HG03469 (cell line): ENCODE results near the gene NUP43.
"Not testable (repeated sequence)": the region's sequence is repeated elsewhere in the genome, so short reads cannot be mapped to it uniquely, and the experiment has no call there.

ENCODE experiments used
- ATAC-seq: cut with Tn5 transposase; IDR thresholded peaks from one replicate; pipeline ENCODE4 v1.9.1; 2021; ENCODE audit warnings: mild to moderate bottlenecking, moderate library complexity, moderate number of reproducible peaks; ENCODE audit not compliant: unreplicated experiment

NUP43 gene, protein sequence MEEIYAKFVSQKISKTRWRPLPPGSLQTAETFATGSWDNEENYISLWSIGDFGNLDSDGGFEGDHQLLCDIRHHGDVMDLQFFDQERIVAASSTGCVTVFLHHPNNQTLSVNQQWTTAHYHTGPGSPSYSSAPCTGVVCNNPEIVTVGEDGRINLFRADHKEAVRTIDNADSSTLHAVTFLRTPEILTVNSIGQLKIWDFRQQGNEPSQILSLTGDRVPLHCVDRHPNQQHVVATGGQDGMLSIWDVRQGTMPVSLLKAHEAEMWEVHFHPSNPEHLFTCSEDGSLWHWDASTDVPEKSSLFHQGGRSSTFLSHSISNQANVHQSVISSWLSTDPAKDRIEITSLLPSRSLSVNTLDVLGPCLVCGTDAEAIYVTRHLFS

DNA sequence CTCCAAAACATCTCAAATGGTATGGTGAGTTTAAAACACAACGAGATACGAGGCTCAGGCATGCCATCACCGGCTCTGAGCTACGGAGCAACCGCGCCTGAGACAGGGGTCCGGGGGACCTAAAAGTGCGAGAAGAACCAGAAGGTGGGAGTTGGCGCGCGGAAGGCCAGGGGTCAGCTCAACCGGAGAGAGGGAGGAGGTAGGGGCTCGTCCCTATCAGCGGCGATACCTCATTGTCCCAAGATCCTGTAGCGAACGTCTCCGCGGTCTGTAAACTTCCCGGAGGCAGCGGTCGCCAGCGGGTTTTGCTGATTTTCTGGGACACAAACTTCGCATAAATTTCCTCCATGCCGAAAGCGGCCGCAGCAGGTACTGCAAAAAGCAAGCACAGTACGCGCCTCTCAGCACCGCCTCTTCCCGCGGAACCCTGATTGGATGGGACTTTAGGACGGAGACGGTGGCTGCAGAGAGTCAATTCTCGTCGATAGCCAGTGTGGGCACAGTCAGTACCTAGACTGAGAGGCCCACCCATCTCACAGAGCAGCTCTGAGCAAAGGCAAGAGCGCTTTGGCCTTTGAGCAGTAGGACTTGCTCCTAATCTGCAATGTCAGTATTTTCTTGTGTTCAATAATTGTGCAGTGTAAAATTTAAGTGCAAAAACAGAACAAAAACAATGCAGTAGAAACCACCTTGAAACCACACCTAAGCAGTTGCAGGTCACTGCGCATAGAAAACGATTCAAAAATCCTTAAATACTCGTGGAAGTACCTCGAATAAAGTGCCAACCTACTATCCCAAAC, at the start of gene NUP43:
Gene NUP43 (minus strand): TSS at position 383 of the 800 bp plus-strand sequence. CDS start 34 bp downstream, at position 349.
- ATAC-seq, result peak; percentile 50

GRCh38 chr6:149783551-149783950, 37.2 kb upstream of the NUP43 start:
- no peak for ATAC-seq

GRCh38 chr6:149782337-149782736, 36.0 kb upstream of the NUP43 start:
- ATAC-seq, result no peak

DNA sequence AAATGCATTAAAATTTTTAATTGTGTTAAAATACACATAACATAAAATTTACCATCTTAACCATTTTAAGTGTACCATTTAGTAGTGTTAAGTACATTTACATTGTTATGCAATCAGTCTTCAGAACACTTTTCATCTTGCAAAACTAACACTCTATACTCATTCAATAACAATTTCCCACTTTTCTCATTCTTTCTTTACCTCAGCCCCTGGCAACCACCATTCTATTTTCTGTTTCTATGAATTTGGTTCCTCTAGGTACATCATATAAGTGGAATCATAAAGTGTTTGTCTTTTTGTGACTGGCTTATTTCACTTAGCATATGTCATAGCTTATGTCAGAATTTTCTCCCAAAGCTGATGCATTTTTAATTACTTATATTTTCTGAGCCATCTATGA, 35.4 kb upstream of the NUP43 start:
- no peak for ATAC-seq

DNA sequence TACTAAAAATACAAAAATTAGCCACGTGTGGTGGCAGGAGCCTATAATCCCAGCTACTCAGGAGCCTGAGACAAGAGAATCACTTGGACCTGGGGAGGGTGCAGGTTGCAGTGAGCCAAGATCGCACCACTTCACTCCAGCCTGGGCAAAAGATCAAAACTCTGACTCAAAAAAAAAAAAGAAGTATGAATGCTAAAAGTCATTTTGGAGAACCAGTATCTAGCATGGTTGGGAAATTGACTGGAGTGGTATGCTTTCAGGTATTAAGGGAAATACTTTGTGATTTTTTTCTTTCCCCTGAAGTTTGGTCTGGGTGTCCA, 33.3 kb upstream of the NUP43 start:
- ATAC-seq, result no peak

GRCh38 chr6:149777624-149778023, 31.3 kb upstream of the NUP43 start:
- no peak for ATAC-seq

DNA sequence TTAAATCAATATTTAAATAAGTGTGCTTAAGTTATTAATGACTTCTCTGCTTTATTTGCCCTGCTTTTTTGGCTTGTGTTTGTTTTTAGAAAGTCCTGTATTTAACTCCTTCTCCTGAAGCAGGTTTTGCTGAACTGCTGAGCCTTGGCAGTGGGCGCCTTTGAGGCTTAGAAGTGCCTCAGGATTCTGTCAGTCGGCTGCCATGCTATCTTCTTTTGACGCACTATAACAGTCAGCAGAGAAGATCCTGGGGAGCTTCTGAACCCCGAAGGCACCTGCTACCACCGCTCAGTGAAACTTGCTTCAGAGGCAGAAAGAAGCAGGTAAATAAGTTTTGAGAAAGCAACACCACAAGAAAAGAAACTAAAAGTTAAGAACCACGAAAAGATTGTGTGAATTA, 25.6 kb upstream of the NUP43 start:
- no peak for ATAC-seq

DNA sequence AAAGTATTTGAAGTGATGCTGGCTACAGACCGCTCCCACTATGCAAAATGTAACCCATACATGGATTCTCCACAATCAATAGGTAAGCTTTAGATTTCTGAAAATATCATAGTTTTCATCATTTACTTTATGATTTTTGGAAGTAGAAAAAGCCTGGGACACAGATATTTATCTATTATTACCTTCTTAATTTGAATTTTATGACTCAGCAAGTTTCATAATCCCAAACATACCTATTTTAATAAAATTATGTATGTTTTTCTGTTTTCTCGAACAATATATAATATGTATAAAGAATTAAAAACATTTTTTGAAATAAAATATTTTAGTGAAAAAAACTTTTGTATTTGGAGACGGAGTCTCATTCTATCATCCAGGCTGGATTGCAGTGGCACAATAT, 24.9 kb upstream of the NUP43 start:
- ATAC-seq, result no peak

DNA sequence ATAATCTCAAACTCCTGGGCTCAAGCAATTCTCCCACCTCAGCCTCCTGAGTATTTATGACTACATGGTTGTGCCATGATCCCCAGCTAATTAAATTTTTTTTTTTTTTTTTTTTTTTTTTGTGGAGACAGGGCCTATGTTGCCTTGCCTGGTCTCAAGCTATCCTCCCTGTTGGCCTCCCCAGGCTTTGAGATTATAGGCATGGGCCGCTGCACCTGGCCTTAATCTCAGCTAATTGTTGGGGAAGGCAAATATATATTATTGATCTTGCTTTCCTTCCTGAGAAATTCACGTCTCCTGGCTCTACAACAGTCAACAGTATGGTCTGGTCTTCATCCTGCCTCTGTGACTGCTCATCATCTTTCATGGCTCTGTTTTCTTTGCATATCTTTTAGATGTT, 23.3 kb upstream of the NUP43 start:
- ATAC-seq, result no peak

DNA sequence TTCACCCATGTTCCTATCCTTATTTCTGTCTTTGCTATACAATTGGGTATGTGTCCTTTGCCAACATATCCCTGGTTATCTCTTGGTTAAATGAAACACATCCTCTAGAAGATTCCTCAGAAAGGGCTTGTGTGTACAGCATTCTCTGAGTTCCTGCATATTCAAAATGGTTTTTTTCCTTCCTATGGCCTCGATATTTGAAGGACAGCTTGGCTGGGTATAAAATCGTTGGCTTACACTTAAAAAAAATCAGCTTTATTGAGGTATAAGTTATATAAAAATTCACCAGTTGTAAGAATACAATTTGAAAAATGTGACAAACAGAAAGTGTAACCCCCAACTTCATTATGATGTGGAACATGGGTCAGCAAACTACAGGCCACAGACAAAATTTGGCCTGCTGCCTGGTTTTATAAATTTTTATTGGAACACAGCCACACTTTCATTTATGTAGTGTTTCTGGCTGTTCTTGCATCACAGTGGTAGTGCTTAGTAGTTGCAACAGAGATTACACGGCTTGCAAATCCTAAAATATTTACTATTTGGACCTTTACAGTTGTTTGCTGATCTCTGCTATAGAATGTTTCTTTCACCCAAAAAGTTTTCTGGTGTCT, 19.9 kb upstream of the NUP43 start:
- no peak for ATAC-seq

DNA sequence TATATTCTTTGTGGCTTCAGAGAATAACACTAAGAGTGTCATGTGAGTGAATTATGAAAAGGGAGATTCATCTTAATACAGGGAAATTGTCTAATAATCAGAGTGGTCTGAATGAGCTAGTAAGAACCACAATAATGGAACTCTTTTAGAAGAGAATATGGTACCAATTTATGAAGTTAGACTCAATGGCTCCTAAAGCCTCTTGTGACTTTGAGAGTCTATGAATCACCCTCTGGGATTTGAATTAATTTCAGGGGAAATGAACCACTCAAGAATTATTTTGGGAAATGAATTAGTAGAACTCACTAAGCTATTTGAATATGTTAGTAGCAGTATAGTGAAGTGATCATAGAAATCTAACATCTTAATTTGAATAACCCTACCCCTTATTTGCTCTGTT, 17.5 kb upstream of the NUP43 start:
- no peak for ATAC-seq

- ATAC-seq, result peak; percentile 98
Observed at GRCh38 chr6:149761438-149761837, 15.1 kb upstream of the NUP43 start.

DNA sequence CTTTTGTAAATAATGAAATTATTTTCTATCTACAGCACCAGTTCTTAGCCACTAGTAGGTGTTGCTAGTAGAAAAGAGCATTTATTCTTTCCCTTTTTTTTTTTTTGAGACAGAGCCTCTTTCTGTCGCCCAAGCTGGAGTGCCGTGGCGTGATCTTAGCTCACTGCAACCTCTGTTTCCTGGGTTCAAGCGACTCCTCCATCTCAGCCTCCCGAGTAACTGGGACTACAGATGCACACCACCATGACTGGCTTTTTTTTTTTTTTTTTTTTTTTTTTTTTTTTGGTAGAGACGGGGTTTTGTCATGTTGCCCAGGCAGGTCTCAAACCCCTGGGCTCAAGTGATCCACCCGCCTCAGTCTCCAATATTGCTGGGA, 9.9 kb upstream of the NUP43 start:
- ATAC-seq, result no peak

GRCh38 chr6:149755300-149756260, 9.3 kb upstream of the NUP43 start:
- peak; percentile 63 for ATAC-seq

GRCh38 chr6:149754548-149754947, 8.2 kb upstream of the NUP43 start:
- ATAC-seq, result no peak

DNA sequence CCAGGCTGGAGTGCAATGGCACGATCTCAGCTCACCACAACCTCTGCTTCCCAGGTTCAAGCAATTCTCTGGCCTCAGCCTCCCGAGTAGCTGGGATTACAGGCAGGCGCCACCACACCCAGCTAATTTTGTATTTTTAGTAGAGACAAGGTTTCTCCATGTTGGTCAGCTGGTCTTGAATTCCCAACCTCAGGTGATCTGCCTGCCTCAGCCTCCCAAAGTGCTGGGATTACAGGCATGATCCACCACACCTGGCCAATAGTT, 7.0 kb upstream of the NUP43 start:
- ATAC-seq, result not testable (repeated sequence)

- ATAC-seq, result no peak
Observed at GRCh38 chr6:149752600-149753373, 6.5 kb upstream of the NUP43 start.

- not testable (repeated sequence) for ATAC-seq
Observed at GRCh38 chr6:149751920-149752319, 5.6 kb upstream of the NUP43 start.

GRCh38 chr6:149751239-149751638, 4.9 kb upstream of the NUP43 start:
- no peak for ATAC-seq

GRCh38 chr6:149750136-149750609, 3.8 kb upstream of the NUP43 start:
- ATAC-seq, result peak; percentile 3
